ENCODE data around the gene SLC35F1.
"Not testable (repeated sequence)": the region's sequence is repeated elsewhere in the genome, so short reads cannot be mapped to it uniquely, and the experiment has no call there.

SLC35F1 gene

GRCh38 chr6:118016532-118016931 lies 109.5 kb downstream of the SLC35F1 start:
- no peak for DNase-seq

GRCh38 chr6:118017301-118017848 lies 110.3 kb downstream of the SLC35F1 start:
- DNase-seq: no peak

GRCh38 chr6:118023771-118024170 lies 116.7 kb downstream of the SLC35F1 start:
- no peak for DNase-seq

GRCh38 chr6:118029967-118030366 lies 122.9 kb downstream of the SLC35F1 start:
- DNase-seq: no peak

- DNase-seq: not testable (repeated sequence)
Observed at GRCh38 chr6:118037479-118037878, 130.4 kb downstream of the SLC35F1 start.

GRCh38 chr6:118042855-118043254 lies 135.8 kb downstream of the SLC35F1 start:
- no peak for DNase-seq

GRCh38 chr6:118044275-118044674 lies 137.2 kb downstream of the SLC35F1 start:
- DNase-seq: no peak

GRCh38 chr6:118054082-118054481 lies 147.0 kb downstream of the SLC35F1 start:
- no peak for DNase-seq

- DNase-seq: no peak
Observed at GRCh38 chr6:118061666-118062065, 154.6 kb downstream of the SLC35F1 start.

- DNase-seq: no peak
Observed at GRCh38 chr6:118080547-118080946, 173.5 kb downstream of the SLC35F1 start.

GRCh38 chr6:118083711-118084110 lies 176.6 kb downstream of the SLC35F1 start:
- no peak for DNase-seq

- DNase-seq: no peak
Observed at GRCh38 chr6:118085665-118086064, 178.6 kb downstream of the SLC35F1 start.

GRCh38 chr6:118086159-118086558 lies 179.1 kb downstream of the SLC35F1 start:
- DNase-seq: no peak

- no peak for DNase-seq
Observed at GRCh38 chr6:118092086-118092485, 185.0 kb downstream of the SLC35F1 start.

- no peak for DNase-seq
Observed at GRCh38 chr6:118097576-118097975, 190.5 kb downstream of the SLC35F1 start.

- no peak for DNase-seq
Observed at GRCh38 chr6:118100717-118101116, 193.7 kb downstream of the SLC35F1 start.

GRCh38 chr6:118101220-118101619 lies 194.2 kb downstream of the SLC35F1 start:
- no peak for DNase-seq

GRCh38 chr6:118101831-118102345 lies 194.8 kb downstream of the SLC35F1 start:
- no peak for DNase-seq

- DNase-seq: no peak
Observed at GRCh38 chr6:118102401-118102800, 195.3 kb downstream of the SLC35F1 start.

GRCh38 chr6:118103381-118104146 lies 196.5 kb downstream of the SLC35F1 start:
- DNase-seq: no peak

GRCh38 chr6:118122161-118122725 lies 215.2 kb downstream of the SLC35F1 start:
- no peak for DNase-seq

- DNase-seq: no peak
Observed at GRCh38 chr6:118122801-118123200, 215.7 kb downstream of the SLC35F1 start.

GRCh38 chr6:118123503-118124037 lies 216.5 kb downstream of the SLC35F1 start:
- no peak for DNase-seq

GRCh38 chr6:118124851-118125250 lies 217.8 kb downstream of the SLC35F1 start:
- no peak for DNase-seq

Measured in activated CD4-positive, CD25-positive, alpha-beta regulatory T cell (primary cell).